CD14-positive monocyte (primary cell): ENCODE data around the gene KYNU. TPM values are rescaled to one million over a fixed set of nuclear protein-coding genes. Genes with fewer than 3 reads are reported as not detected.
A peak's percentile ranks its signal among the peaks of the same experiment; 100 is the strongest.
"Not testable (repeated sequence)": the region's sequence is repeated elsewhere in the genome, so short reads cannot be mapped to it uniquely, and the experiment has no call there.

Experiments
- DNase-seq, 3 donors: peaks; one replicate each; pipeline ENCODE4 v3.0.0-alpha.2; 2011 to 2022
- H2AFZ ChIP-seq: 2 replicates; pipeline ENCODE4 v1.6.0; 2012; ENCODE audit warnings: mild to moderate bottlenecking, low read depth, low read length, inconsistent platforms; ENCODE audit not compliant: insufficient read depth, poor library complexity, severe bottlenecking
- H3K27ac ChIP-seq, 2 donors: 1 replicate in 1 of 2; 2 replicates in 1 of 2; pipeline ENCODE4 v1.5.1; 2012 to 2013; ENCODE audit warnings: low read length in 2 of 2, control low read depth in 1 of 2, inconsistent platforms in 1 of 2, low read depth in 1 of 2, mild to moderate bottlenecking in 1 of 2
- H3K27me3 ChIP-seq, 2 donors: one replicate each; pipeline versions ENCODE4 v1.6.0 to v1.6.1; 2011 to 2013; ENCODE audit warnings: low read length in 2 of 2; ENCODE audit not compliant: control insufficient read depth in 2 of 2, insufficient read depth in 2 of 2
- H3K36me3 ChIP-seq, 2 donors: replicated peaks in 1 of 2; 1 replicate in 1 of 2; 2 replicates in 1 of 2; pipeline versions ENCODE4 v1.5.1 to v1.6.1; 2012 to 2013; ENCODE audit warnings: low read length in 2 of 2, control low read depth in 1 of 2, inconsistent platforms in 1 of 2, mild to moderate bottlenecking in 1 of 2; ENCODE audit not compliant: insufficient read depth in 2 of 2, control insufficient read depth in 1 of 2
- H3K4me1 ChIP-seq, 2 donors: 1 replicate in 1 of 2; 2 replicates in 1 of 2; pipeline versions ENCODE4 v1.5.1 to v1.6.1; 2012 to 2013; ENCODE audit warnings: low read length in 2 of 2, control low read depth in 1 of 2, inconsistent platforms in 1 of 2, mild to moderate bottlenecking in 1 of 2, moderate library complexity in 1 of 2; ENCODE audit not compliant: insufficient read depth in 2 of 2, control insufficient read depth in 1 of 2
- H3K4me2 ChIP-seq: replicated peaks from 2 replicates; pipeline ENCODE3; 2012; ENCODE audit warnings: low read length, moderate library complexity, mild to moderate bottlenecking; ENCODE audit not compliant: poor library complexity, severe bottlenecking; ENCODE audit errors: extremely low read depth
- H3K4me3 ChIP-seq, 3 experiments: fragments of 200-600 bp in 1 of 3; sonication (generic) in 1 of 3; replicated peaks in 1 of 3; 1 replicate in 2 of 3; 2 replicates in 1 of 3; pipeline ENCODE4 v1.5.1; 2011 to 2013; ENCODE audit warnings: low read length in 3 of 3, mild to moderate bottlenecking in 3 of 3, control low read depth in 2 of 3, low read depth in 2 of 3, inconsistent platforms in 1 of 3, moderate library complexity in 1 of 3
- H3K79me2 ChIP-seq: 2 replicates; pipeline ENCODE4 v1.6.0; 2012; ENCODE audit warnings: mild to moderate bottlenecking, control low read depth, inconsistent platforms, low read length, moderate library complexity; ENCODE audit not compliant: insufficient read depth
- H3K9ac ChIP-seq: 2 replicates; pipeline ENCODE4 v1.6.0; 2017; ENCODE audit warnings: low read length, mild to moderate bottlenecking; ENCODE audit not compliant: insufficient read depth, poor library complexity, severe bottlenecking
- H3K9me3 ChIP-seq, 2 donors: replicated peaks in 1 of 2; 1 replicate in 1 of 2; 2 replicates in 1 of 2; pipeline versions ENCODE4 v1.5.1 to v1.6.1; 2012 to 2013; ENCODE audit warnings: low read length in 2 of 2, control low read depth in 1 of 2; ENCODE audit not compliant: control insufficient read depth in 1 of 2, insufficient read depth in 1 of 2
- H4K20me1 ChIP-seq: 2 replicates; pipeline ENCODE4 v1.6.0; 2012; ENCODE audit warnings: mild to moderate bottlenecking, low read length, control low read depth, moderate library complexity; ENCODE audit not compliant: insufficient read depth
- H3K27ac Mint-ChIP-seq, 7 donors: one replicate each; pipeline ENCODE4 v1.8.0; 2020; ENCODE audit warnings: mild to moderate bottlenecking in 7 of 7, mixed read lengths in 7 of 7, moderate library complexity in 6 of 7, inconsistent platforms in 2 of 7
- H3K27me3 Mint-ChIP-seq, 3 donors: one replicate each; pipeline ENCODE4 v1.8.0; 2021 to 2022; ENCODE audit warnings: low read depth in 3 of 3, mild to moderate bottlenecking in 3 of 3, mixed read lengths in 3 of 3, moderate library complexity in 3 of 3, inconsistent platforms in 1 of 3
- H3K36me3 Mint-ChIP-seq, 2 donors: one replicate each; pipeline ENCODE4 v1.8.0; 2020; ENCODE audit warnings: mixed read lengths in 2 of 2, inconsistent platforms in 1 of 2, mild to moderate bottlenecking in 1 of 2
- H3K4me1 Mint-ChIP-seq: one replicate; pipeline ENCODE4 v1.8.0; 2020; ENCODE audit warnings: mild to moderate bottlenecking, mixed read lengths
- H3K4me3 Mint-ChIP-seq, 2 donors: one replicate each; pipeline ENCODE4 v1.8.0; 2020; ENCODE audit warnings: mild to moderate bottlenecking in 2 of 2, mixed read lengths in 2 of 2, moderate library complexity in 1 of 2
- H3K9me3 Mint-ChIP-seq, 7 donors: one replicate each; pipeline ENCODE4 v1.8.0; 2020 to 2022; ENCODE audit warnings: mixed read lengths in 7 of 7, mild to moderate bottlenecking in 6 of 7, moderate library complexity in 6 of 7, inconsistent platforms in 2 of 7
- CTCF ChIP-seq: fragments of 200-600 bp; IDR thresholded peaks from one replicate; pipeline ENCODE4 v1.8.0; 2022; ENCODE audit warnings: antibody characterized with exemption, mild to moderate bottlenecking
- WGBS: methylation state at CpG from one replicate; pipeline ENCODE4 v1.1.5; 2013; ENCODE audit warnings: missing lambda C conversion rate; ENCODE audit not compliant: insufficient coverage; 5-methylcytosine and 5-hydroxymethylcytosine counted together
- intact Hi-C, 2 donors: fragments of 100-400 bp; cut with micrococcal nuclease; formaldehyde crosslinking; loops; one replicate each; pipeline versions ENCODE4 v1.15.0 to v1.15.1; 2023
- polyA plus RNA-seq, 3 donors: library from polyadenylated mRNA; depleted of rRNA in 1 of 3; unstranded in 2 of 3; stranded (reverse) in 1 of 3; fragments of 300-500 nt in 2 of 3; fragments of >200 nt in 1 of 3; fragmentation: Illumina TruSeq in 2 of 3; gene quantifications; 1 replicate in 2 of 3; 2 replicates in 1 of 3; pipeline ENCODE4 v1.2.3, GENCODE V29; 2012 to 2021

The KYNU gene
- polyA plus RNA-seq, 3 donors = 40.7 to 132 (median 131) TPM

GRCh38 chr2:143087033-143087432 is 209.6 kb downstream of the KYNU start:
- no peaks in the 10 kb centered on the region for H3K36me3 ChIP-seq
- WGBS = no CpG with 5 or more reads among the region's 1 CpG

DNA sequence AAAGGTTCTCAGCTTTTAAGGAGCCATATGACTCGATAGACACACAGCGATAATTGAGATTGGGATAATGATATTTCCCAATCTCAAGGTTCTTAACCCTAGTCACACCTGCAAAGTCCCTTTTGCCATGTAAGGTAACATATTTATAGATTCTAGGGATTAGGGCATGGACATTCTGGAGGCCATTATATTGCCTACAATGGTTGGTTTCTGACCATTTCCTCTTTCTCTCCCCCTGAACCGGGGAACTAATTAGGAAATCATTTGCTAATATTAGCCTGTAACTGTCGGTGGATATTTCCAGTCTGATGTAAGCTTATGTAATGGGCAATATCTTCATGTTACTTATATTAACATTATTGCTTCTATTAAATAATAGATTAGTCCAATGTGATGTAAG is 210.9 kb downstream of the KYNU start:
- no peak for TF ChIP-seq CTCF
- Histone ChIP-seq H4K20me1 (no peaks in the 10 kb centered on the region), H3K36me3 (no peaks in the 10 kb centered on the region), H2AFZ (peak overlapping the region; percentile 2), H3K4me2 (no peak overlapping the region), H3K27ac (peak overlapping the region in 1 of 2 donors; percentile 15), H3K27me3 (no peaks in the 10 kb centered on the region), H3K4me3 (peak overlapping the region in 1 of 3 experiments; percentile 20), H3K4me1 (peaks cover 11 to 12% of the 10 kb centered on the region in 2 donors), H3K9ac (no peak overlapping the region), H3K79me2 (no peaks in the 10 kb centered on the region), H3K9me3 (no peaks in the 10 kb centered on the region)
- DNase-seq = peak in 2 of 3 donors; percentile 55 to 68
- H3K27me3 Mint-ChIP-seq = peaks cover 0 to 2% (median 0%) of the 10 kb centered on the region in 3 donors
- peaks cover 17% of the 10 kb centered on the region for H3K4me1 Mint-ChIP-seq
- intact Hi-C loops = no loop called here
- no peak overlapping the region for H3K4me3 Mint-ChIP-seq
- peaks cover 0 to 2% (median 0%) of the 10 kb centered on the region in 7 donors for H3K9me3 Mint-ChIP-seq
- no peaks in the 10 kb centered on the region for H3K36me3 Mint-ChIP-seq
- no CpG with 5 or more reads among the region's 4 CpGs for WGBS
- peak overlapping the region in 6 of 7 donors; percentile 26 to 87 (median 76) for H3K27ac Mint-ChIP-seq

More at GRCh38 chr2:143087033-143087432, 209.6 kb downstream of the KYNU start:
- Mint-ChIP-seq H3K27ac (no peak overlapping the region), H3K4me1 (peaks cover 21% of the 10 kb centered on the region), H3K4me3 (no peak overlapping the region), H3K36me3 (no peaks in the 10 kb centered on the region), H3K27me3 (peaks cover 0 to 2% (median 0%) of the 10 kb centered on the region in 3 donors), H3K9me3 (peaks cover 0 to 2% (median 0%) of the 10 kb centered on the region in 7 donors)
- no peak for DNase-seq
- no peak overlapping the region for H2AFZ ChIP-seq
- intact Hi-C loops = no loop called here
- H3K27me3 ChIP-seq = no peaks in the 10 kb centered on the region
- no peaks in the 10 kb centered on the region for H4K20me1 ChIP-seq
- no peak overlapping the region for H3K4me2 ChIP-seq
- no peak for TF ChIP-seq CTCF
- H3K9ac ChIP-seq = no peak overlapping the region
- H3K9me3 ChIP-seq = no peaks in the 10 kb centered on the region
- H3K79me2 ChIP-seq = no peaks in the 10 kb centered on the region
- no peak overlapping the region for H3K27ac ChIP-seq
- no peak overlapping the region for H3K4me3 ChIP-seq
- H3K4me1 ChIP-seq = peaks cover 18 to 19% of the 10 kb centered on the region in 2 donors

DNA sequence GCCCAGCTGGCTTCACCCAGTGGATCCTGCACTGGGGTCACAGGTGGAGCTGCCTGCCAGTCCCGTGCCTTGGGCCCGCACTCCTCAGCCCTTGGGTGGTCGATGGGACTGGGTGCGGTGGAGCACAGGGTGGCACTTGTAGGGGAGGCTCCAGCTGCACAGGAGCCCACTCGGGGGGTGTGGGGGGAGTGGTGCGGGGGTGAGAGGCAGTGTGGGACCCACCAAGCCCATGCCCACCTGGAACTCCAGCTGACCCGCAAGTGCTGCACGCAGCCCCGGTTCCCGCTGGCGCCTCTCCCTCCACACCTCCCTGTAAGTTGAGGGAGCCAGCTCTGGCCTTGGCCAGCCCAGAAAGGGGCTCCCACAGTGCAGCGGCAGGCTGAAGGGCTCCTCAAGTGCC is 212.1 kb downstream of the KYNU start:
- DNase-seq, H3K36me3 Mint-ChIP-seq, H4K20me1 ChIP-seq, H3K4me2 ChIP-seq, H3K27ac ChIP-seq, H3K4me3 ChIP-seq, H3K4me3 Mint-ChIP-seq, H3K9ac ChIP-seq, H3K79me2 ChIP-seq, H3K9me3 ChIP-seq, intact Hi-C loops, H3K4me1 Mint-ChIP-seq, H3K36me3 ChIP-seq, H3K27ac Mint-ChIP-seq, H3K4me1 ChIP-seq, H3K27me3 Mint-ChIP-seq, H3K27me3 ChIP-seq, H2AFZ ChIP-seq, H3K9me3 Mint-ChIP-seq: not testable (repeated sequence)
- 100% methylated on average over 7 of the region's 12 CpGs for WGBS
